ENCODE data around the gene CEMIP.

Gene CEMIP

DNA sequence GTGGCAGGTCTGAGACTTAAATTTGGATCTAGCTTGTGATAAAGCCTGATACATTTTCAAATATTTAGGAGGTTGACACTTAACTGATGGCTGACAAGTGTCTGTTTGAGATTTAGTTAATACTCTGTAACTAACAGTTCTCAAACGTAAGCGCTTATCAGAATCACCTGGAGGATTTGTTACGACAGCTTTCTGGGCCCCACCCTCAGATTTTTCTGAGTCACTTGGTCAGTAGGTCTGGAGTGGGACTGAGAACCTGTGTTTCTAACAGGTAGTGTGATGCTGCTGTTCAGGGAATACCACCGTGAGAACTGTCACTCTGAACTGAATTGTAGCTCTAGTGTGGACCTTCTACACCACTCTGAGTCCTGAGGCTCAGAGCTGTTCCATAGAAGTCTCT, 85.5 kb downstream of the CEMIP start:
- DNase-seq (ENCODE audit: low read depth), result no peak
- H3K4me3 ChIP-seq (ENCODE audit: low read depth, low read length), result no peak overlapping the region
- TF ChIP-seq, protein P1, sequence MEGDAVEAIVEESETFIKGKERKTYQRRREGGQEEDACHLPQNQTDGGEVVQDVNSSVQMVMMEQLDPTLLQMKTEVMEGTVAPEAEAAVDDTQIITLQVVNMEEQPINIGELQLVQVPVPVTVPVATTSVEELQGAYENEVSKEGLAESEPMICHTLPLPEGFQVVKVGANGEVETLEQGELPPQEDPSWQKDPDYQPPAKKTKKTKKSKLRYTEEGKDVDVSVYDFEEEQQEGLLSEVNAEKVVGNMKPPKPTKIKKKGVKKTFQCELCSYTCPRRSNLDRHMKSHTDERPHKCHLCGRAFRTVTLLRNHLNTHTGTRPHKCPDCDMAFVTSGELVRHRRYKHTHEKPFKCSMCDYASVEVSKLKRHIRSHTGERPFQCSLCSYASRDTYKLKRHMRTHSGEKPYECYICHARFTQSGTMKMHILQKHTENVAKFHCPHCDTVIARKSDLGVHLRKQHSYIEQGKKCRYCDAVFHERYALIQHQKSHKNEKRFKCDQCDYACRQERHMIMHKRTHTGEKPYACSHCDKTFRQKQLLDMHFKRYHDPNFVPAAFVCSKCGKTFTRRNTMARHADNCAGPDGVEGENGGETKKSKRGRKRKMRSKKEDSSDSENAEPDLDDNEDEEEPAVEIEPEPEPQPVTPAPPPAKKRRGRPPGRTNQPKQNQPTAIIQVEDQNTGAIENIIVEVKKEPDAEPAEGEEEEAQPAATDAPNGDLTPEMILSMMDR (IDR thresholded peaks at IDR 0.05; ENCODE audit: low read depth, low read length, missing control alignments), result no peak

DNA sequence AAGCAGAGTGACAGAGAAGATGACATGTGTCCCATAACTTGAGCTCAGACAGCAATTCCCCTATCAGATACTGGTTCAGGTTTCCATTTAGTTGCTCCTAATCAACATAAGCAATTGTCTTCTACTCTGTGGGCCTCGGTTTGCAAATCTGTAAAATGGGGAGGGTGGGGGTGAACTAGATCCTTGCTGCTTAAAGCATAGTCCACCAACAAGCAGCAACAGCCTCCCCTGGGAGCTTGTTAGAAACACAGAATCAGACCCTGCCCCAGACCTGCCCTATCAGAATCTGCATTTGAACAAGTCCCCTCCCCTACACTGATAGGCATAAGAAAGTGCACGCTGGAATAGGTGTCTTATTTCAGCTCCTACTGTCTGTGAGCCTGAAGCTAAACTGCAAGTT, 87.8 kb downstream of the CEMIP start:
- TF ChIP-seq, protein P1 (IDR thresholded peaks at IDR 0.05; ENCODE audit: low read depth, low read length, missing control alignments), result no peak
- no peak for DNase-seq (ENCODE audit: low read depth)

DNA sequence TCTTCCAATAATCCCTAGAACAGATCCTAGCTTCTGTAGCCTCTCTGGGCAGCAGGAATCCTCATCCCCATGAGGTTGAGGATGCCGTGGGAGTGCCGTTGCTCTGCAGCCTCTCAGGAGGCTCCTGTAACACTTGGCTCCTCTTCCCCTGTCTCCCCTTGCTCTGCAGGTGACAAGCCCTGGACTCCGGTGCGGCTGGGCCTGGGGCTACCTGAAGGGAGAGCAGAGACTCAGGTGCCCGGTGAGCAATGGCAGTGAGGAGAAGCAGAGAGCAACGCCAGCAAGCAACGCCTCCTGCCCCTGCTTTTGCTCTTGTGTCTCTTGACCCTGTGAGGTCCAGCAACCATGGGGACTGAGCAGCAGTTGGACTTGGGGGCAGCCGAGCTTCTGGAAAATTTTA, 91.2 kb downstream of the CEMIP start:
- no peak for DNase-seq (ENCODE audit: low read depth)
- TF ChIP-seq, protein P1 (IDR thresholded peaks at IDR 0.05; ENCODE audit: low read depth, low read length, missing control alignments), result no peak
- H3K4me3 ChIP-seq (ENCODE audit: low read depth, low read length), result no peak overlapping the region

More for the DNA sequence above, 87.8 kb downstream of the CEMIP start:
- no peak overlapping the region for H3K4me3 ChIP-seq (ENCODE audit: low read depth, low read length)

DNA sequence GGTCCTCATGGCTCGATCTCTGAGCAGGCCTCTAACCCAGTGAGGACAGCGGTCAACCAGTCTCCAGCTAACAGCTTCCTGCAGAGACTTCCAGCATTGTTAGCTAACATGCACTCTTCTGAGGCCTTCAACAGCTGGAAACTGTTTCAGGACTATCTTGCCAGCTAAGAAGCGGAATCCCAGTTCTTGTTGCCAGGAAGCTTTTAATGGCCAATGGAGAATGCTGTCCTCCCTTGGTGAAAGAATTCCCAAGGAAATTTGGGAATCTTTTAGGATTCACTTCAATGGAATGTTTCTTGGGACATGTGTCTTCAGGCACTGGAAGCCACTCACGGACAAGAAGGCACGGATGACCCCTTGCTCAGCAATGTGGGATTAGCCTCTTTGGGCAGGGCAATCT, 91.7 kb downstream of the CEMIP start:
- TF ChIP-seq, protein P1 (IDR thresholded peaks at IDR 0.05; ENCODE audit: low read depth, low read length, missing control alignments), result no peak
- no peak for DNase-seq (ENCODE audit: low read depth)
- H3K4me3 ChIP-seq (ENCODE audit: low read depth, low read length), result no peak overlapping the region

DNA sequence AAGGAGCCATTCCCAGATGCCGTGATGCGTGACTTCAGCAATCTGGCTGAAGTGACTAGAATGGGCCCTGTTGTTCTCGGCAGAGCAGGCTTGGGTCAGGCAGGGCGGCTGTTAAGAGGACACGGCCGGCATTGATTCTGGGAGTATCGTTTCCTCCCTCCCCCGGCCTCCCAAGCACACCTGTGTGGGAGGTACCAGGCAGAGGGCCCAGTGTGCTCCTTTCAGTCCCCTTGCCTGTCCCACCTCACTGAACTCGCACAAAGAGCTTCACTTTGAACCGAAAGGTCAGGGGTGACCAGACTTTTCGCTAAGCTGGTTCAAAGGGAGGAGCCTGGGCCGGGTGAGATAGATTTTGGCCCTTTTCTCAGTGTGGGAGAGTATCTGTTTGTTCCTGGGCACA, 92.7 kb downstream of the CEMIP start:
- TF ChIP-seq, protein P1 (IDR thresholded peaks at IDR 0.05; ENCODE audit: low read depth, low read length, missing control alignments), result no peak
- H3K4me3 ChIP-seq (ENCODE audit: low read depth, low read length), result no peak overlapping the region
- DNase-seq (ENCODE audit: low read depth), result no peak

DNA sequence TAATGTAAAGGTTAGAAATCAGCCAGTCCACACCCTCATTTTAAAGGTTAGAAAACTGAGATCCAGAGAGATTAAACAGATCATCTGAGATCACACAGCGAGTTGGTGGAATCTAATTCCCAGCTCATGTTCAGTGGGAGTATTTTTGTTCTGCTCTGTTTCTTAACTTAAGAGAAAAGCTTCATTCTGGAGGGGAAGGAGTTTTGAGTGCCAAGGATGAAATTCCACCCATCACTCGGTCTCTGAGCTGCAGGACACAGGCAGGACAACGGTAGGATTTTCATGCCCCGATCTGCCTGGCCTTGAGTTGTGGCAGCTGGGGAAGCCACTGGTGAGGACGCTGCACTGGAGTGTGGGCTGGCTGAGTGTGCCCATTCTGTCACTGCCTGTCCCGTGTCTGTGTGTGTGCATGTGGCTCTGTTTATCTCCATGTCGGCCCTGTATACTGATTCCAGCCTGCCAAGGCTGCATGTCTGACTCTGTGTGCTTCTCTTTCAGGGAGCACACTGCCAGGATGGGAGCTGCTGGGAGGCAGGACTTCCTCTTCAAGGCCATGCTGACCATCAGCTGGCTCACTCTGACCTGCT, 94.3 kb downstream of the CEMIP start:
- TF ChIP-seq, protein P1 (IDR thresholded peaks at IDR 0.05; ENCODE audit: low read depth, low read length, missing control alignments), result no peak
- DNase-seq (ENCODE audit: low read depth), result no peak
- no peak overlapping the region for H3K4me3 ChIP-seq (ENCODE audit: low read depth, low read length)
